Neural cell (in vitro differentiated cells): ENCODE measurements around the gene TCL1B. TPM values are rescaled to one million over a fixed set of nuclear protein-coding genes. Genes with fewer than 3 reads are reported as not detected.

ENCODE experiments used
- H2AFZ ChIP-seq: fragments of 200-600, 300-800 bp; sonication (generic), shearing (Covaris generic); 2 replicates; pipeline ENCODE4 v1.6.0; 2014; ENCODE audit warnings: low read depth, mild to moderate bottlenecking, antibody characterized with exemption, low read length, moderate library complexity
- H3F3A ChIP-seq: fragments of 200-600 bp; shearing (Covaris generic); 2 replicates; pipeline ENCODE4 v1.6.1; 2016; ENCODE audit warnings: mild to moderate bottlenecking, moderate library complexity, mixed read lengths, antibody characterized with exemption, low read length; ENCODE audit not compliant: insufficient read depth, poor library complexity, severe bottlenecking
- H3K27ac ChIP-seq: fragments of 200-600, 300-800 bp; sonication (generic), shearing (Covaris generic); 2 replicates; pipeline ENCODE4 v1.5.1; 2014; ENCODE audit warnings: mild to moderate bottlenecking, low read length, moderate library complexity
- H3K27me3 ChIP-seq: fragments of 300-800, 200-600 bp; sonication (generic), shearing (Covaris generic); 2 replicates; pipeline ENCODE4 v1.6.0; 2014; ENCODE audit warnings: mild to moderate bottlenecking, low read depth, low read length, moderate library complexity; ENCODE audit not compliant: insufficient read depth
- H3K36me3 ChIP-seq: fragments of 300-800, 200-600 bp; sonication (generic), shearing (Covaris generic); 2 replicates; pipeline ENCODE4 v1.5.1; 2014; ENCODE audit warnings: mild to moderate bottlenecking, antibody characterized with exemption, low read length, moderate library complexity; ENCODE audit not compliant: insufficient read depth
- H3K4me2 ChIP-seq: fragments of 300-800, 200-600 bp; sonication (generic), shearing (Covaris generic); 2 replicates; pipeline ENCODE4 v1.6.0; 2014; ENCODE audit warnings: mild to moderate bottlenecking, low read length
- H3K4me3 ChIP-seq: fragments of 300-800, 200-600 bp; sonication (generic), shearing (Covaris generic); 2 replicates; pipeline ENCODE4 v1.5.1; 2014; ENCODE audit warnings: mild to moderate bottlenecking, low read length, moderate library complexity
- H3K79me2 ChIP-seq: fragments of 200-600 bp; shearing (Covaris generic); replicated peaks from 2 replicates; pipeline ENCODE4 v1.6.0; 2014; ENCODE audit warnings: mild to moderate bottlenecking, low read length, moderate library complexity; ENCODE audit not compliant: insufficient read depth
- H3K9ac ChIP-seq: fragments of 300-800, 200-600 bp; sonication (generic), shearing (Covaris generic); 2 replicates; pipeline ENCODE4 v1.6.1; 2016; ENCODE audit warnings: mild to moderate bottlenecking, low read length, mixed read lengths
- H3K9me2 ChIP-seq: fragments of 200-600 bp; shearing (Covaris generic); 2 replicates; pipeline ENCODE4 v1.6.1; 2016; ENCODE audit warnings: mild to moderate bottlenecking, low read length, mixed read lengths; ENCODE audit not compliant: insufficient read depth
- H3K9me3 ChIP-seq: fragments of 200-600, 300-800 bp; sonication (generic), shearing (Covaris generic); 2 replicates; pipeline ENCODE4 v1.6.1; 2016; ENCODE audit warnings: mild to moderate bottlenecking, mixed run types, low read length, moderate library complexity, mixed read lengths
- H4K20me1 ChIP-seq: fragments of 200-600 bp; shearing (Covaris generic); 2 replicates; pipeline ENCODE4 v1.6.1; 2016; ENCODE audit warnings: mild to moderate bottlenecking, mixed run types; ENCODE audit not compliant: insufficient read depth
- EP300 ChIP-seq: fragments of 450-650 bp; conservative IDR thresholded peaks from 2 replicates; pipeline ENCODE4 v1.6.1; 2014; ENCODE audit warnings: antibody characterized with exemption, mild to moderate bottlenecking, moderate library complexity; ENCODE audit not compliant: poor library complexity, severe bottlenecking
- EZH2 ChIP-seq: fragments of 200-600, 300-800 bp; shearing (Covaris generic), sonication (generic); IDR thresholded peaks from 2 replicates; pipeline ENCODE4 v1.6.1; 2014; ENCODE audit warnings: antibody characterized with exemption, low read length, borderline replicate concordance, mild to moderate bottlenecking; ENCODE audit not compliant: insufficient read depth, poor library complexity, severe bottlenecking
- MXI1 ChIP-seq: fragments of 450-650 bp; conservative IDR thresholded peaks from 2 replicates; pipeline ENCODE4 v1.6.1; 2014; ENCODE audit warnings: antibody characterized with exemption, mild to moderate bottlenecking; ENCODE audit not compliant: poor library complexity, severe bottlenecking
- POLR2AphosphoS5 ChIP-seq: IDR thresholded peaks from 2 replicates; pipeline ENCODE4 v1.6.1; 2012
- RAD21 ChIP-seq: fragments of 450-650 bp; conservative IDR thresholded peaks from 2 replicates; pipeline ENCODE4 v1.6.1; 2014; ENCODE audit warnings: antibody characterized with exemption, mild to moderate bottlenecking, moderate library complexity
- SMC3 ChIP-seq: fragments of 450-650 bp; conservative IDR thresholded peaks from 2 replicates; pipeline ENCODE4 v1.6.1; 2014; ENCODE audit warnings: antibody characterized with exemption, mild to moderate bottlenecking, moderate library complexity; ENCODE audit not compliant: poor library complexity
- TAF1 ChIP-seq: IDR thresholded peaks from 2 replicates; pipeline ENCODE4 v1.6.1; 2012; ENCODE audit warnings: low read depth
- polyA plus RNA-seq: library from polyadenylated mRNA; depleted of rRNA; stranded (reverse); fragments of >200 nt; gene quantifications from 2 replicates; pipeline ENCODE4 v1.2.3, GENCODE V29; 2014
- TF ChIP-seq, protein P1 (sequence below): fragments of 450-650 bp; IDR thresholded peaks from 2 replicates; pipeline ENCODE4 v1.5.1; 2014; ENCODE audit warnings: antibody characterized with exemption, mild to moderate bottlenecking, moderate library complexity; ENCODE audit not compliant: poor library complexity, severe bottlenecking
- TF ChIP-seq, protein P2 (sequence below): IDR thresholded peaks from 2 replicates; pipeline ENCODE4 v1.6.1; 2012; ENCODE audit warnings: borderline replicate concordance

TCL1B gene
- polyA plus RNA-seq, 1 donor from 2014 or later, result not detected

GRCh38 chr14:95703341-95703740 lies 17.1 kb downstream of the TCL1B start:
- Histone ChIP-seq H2AFZ (no peak overlapping the region), H3K36me3 (no peaks in the 10 kb centered on the region), H3K27me3 (no peaks in the 10 kb centered on the region), H3K4me3 (no peak overlapping the region), H3K79me2 (no peaks in the 10 kb centered on the region), H3K27ac (no peak overlapping the region), H4K20me1 (no peaks in the 10 kb centered on the region), H3K9ac (no peak overlapping the region), H3K9me3 (no peaks in the 10 kb centered on the region), H3K9me2 (no peaks in the 10 kb centered on the region), H3F3A (no peaks in the 10 kb centered on the region), H3K4me2 (no peak overlapping the region)
- TF ChIP-seq SMC3 (no peak), RAD21 (no peak), EZH2 (no peak), POLR2AphosphoS5 (no peak), EP300 (no peak), MXI1 (no peak), TAF1 (no peak)
- TF ChIP-seq, protein P1, sequence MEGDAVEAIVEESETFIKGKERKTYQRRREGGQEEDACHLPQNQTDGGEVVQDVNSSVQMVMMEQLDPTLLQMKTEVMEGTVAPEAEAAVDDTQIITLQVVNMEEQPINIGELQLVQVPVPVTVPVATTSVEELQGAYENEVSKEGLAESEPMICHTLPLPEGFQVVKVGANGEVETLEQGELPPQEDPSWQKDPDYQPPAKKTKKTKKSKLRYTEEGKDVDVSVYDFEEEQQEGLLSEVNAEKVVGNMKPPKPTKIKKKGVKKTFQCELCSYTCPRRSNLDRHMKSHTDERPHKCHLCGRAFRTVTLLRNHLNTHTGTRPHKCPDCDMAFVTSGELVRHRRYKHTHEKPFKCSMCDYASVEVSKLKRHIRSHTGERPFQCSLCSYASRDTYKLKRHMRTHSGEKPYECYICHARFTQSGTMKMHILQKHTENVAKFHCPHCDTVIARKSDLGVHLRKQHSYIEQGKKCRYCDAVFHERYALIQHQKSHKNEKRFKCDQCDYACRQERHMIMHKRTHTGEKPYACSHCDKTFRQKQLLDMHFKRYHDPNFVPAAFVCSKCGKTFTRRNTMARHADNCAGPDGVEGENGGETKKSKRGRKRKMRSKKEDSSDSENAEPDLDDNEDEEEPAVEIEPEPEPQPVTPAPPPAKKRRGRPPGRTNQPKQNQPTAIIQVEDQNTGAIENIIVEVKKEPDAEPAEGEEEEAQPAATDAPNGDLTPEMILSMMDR, result no peak
- TF ChIP-seq, protein P2, sequence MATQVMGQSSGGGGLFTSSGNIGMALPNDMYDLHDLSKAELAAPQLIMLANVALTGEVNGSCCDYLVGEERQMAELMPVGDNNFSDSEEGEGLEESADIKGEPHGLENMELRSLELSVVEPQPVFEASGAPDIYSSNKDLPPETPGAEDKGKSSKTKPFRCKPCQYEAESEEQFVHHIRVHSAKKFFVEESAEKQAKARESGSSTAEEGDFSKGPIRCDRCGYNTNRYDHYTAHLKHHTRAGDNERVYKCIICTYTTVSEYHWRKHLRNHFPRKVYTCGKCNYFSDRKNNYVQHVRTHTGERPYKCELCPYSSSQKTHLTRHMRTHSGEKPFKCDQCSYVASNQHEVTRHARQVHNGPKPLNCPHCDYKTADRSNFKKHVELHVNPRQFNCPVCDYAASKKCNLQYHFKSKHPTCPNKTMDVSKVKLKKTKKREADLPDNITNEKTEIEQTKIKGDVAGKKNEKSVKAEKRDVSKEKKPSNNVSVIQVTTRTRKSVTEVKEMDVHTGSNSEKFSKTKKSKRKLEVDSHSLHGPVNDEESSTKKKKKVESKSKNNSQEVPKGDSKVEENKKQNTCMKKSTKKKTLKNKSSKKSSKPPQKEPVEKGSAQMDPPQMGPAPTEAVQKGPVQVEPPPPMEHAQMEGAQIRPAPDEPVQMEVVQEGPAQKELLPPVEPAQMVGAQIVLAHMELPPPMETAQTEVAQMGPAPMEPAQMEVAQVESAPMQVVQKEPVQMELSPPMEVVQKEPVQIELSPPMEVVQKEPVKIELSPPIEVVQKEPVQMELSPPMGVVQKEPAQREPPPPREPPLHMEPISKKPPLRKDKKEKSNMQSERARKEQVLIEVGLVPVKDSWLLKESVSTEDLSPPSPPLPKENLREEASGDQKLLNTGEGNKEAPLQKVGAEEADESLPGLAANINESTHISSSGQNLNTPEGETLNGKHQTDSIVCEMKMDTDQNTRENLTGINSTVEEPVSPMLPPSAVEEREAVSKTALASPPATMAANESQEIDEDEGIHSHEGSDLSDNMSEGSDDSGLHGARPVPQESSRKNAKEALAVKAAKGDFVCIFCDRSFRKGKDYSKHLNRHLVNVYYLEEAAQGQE, result no peak

DNA sequence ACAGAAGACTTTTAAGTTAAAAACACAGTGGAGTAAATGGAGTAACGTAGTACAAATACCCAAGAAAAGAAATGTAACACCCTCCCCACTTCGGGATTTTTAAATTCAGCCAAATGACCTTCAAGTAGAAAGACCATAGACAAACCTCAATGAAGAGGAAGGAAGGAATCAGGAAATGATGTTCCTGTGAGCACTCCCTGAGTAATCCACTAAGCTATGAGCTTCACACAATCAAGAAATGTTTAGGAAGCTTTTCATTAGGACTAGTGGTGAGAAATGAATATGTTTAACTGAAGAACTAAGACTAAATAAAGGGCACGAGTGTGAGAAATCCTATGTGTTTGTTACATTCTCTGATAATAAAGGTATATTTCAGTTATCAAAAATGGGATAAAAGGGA lies 17.6 kb downstream of the TCL1B start:
- H3K9me2 ChIP-seq, result no peaks in the 10 kb centered on the region
- no peaks in the 10 kb centered on the region for H3K9me3 ChIP-seq
- no peak overlapping the region for H3K9ac ChIP-seq
- H3K27me3 ChIP-seq, result no peaks in the 10 kb centered on the region
- H3K27ac ChIP-seq, result no peak overlapping the region
- no peaks in the 10 kb centered on the region for H3K36me3 ChIP-seq
- no peak overlapping the region for H3K4me2 ChIP-seq
- no peaks in the 10 kb centered on the region for H3F3A ChIP-seq
- TF ChIP-seq EZH2 (no peak), POLR2AphosphoS5 (no peak), RAD21 (no peak), TAF1 (no peak), MXI1 (no peak), EP300 (no peak)
- TF ChIP-seq, protein P2, result no peak
- TF ChIP-seq, protein P1, result no peak
- no peaks in the 10 kb centered on the region for H3K79me2 ChIP-seq
- H2AFZ ChIP-seq, result no peak overlapping the region
- H4K20me1 ChIP-seq, result no peaks in the 10 kb centered on the region
- no peak overlapping the region for H3K4me3 ChIP-seq
